ENCODE measurements around the gene CLDN34. TPM values are rescaled to one million over a fixed set of nuclear protein-coding genes. Genes with fewer than 3 reads are reported as not detected.

The CLDN34 gene, protein sequence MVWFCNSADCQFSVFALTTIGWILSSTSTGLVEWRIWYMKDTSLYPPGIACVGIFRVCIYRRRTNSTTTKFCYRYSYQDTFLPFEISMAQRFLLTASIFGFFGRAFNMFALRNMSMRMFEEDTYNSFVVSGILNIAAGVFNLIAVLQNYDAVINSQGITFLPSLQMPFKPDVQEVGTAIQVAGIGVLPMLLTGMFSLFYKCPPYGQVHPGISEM
- polyA plus RNA-seq (2013, experiment 1 of 2; ENCODE audit: insufficient read length) = not detected
- not detected for polyA plus RNA-seq (2013, experiment 2 of 2; ENCODE audit: insufficient read length)

DNA sequence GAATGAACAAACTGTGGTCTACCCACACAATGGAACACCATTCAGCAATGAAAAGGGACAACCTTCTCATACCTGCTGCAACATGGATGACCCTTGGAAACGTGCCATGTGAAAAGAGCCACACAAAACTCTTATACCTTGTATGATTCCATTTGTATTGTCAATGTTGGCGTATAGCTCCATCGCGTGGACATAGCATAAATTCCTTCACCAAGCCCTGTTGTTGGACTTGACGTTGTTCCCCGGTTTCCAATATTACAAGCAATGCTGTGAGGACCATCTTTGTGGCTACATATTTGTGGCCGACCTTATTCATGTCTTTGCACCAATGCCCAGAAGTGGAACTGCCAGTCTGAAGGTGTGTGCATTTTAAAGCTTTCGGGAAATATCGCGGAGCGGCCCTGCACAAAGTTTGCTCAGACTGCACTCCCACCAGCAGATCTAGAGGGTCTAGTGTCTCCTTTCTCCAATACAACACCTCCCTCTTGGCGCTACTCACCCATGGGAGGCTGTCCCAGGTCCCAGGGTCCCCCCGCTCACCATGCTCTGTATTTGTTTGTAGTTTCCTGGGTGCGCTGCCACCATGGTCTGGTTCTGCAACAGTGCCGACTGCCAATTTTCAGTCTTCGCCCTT lies at the start of gene CLDN34:
Gene CLDN34, plus strand, starts transcription at position 584 of the 634 bp plus-strand sequence. Its CDS starts 0 bp downstream, at position 584.
- no peak for DNase-seq

DNA sequence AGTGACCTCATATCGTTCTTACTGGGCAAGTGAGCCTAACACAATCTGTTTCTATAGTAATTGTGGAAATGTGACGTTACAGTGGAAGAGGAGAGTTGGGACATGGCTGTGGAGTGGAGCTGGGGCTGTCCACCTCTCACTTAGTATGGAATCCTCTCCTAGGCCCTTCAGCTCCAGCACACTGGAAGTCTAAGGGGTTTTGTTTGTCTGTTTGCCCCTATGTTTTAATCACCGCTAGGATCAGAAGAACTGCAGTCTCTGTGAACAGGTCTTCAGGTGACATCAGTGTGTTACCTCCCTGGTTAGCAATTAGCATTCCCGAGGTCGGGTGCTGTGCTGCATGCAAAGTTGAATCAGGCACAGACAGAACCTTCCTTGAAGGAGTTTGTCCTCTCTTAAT lies 49.3 kb upstream of the CLDN34 start:
- no peak for DNase-seq

DNA sequence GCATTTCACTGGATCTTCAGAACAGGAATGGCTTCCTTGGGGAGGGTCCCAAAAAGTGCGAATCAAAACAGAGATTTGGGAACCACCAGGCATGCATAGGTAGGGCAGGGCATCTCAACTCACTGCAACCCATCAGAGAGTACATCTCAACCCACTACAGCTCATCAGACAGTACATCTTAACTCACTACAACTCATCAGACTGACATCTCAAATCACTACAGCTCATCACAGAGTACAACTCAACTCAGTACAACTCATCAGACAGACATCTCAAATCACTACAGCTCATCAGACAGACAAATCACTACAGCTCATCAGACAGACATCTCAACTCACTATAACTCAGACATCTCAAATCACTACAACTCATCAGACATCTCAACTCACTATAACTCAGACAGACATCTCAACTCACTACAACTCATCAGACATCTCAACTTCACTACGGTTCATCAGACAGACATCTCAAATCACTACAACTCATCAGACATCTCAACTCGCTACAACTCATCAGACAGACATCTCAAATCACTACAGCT lies 47.5 kb upstream of the CLDN34 start:
- DNase-seq = no peak

DNA sequence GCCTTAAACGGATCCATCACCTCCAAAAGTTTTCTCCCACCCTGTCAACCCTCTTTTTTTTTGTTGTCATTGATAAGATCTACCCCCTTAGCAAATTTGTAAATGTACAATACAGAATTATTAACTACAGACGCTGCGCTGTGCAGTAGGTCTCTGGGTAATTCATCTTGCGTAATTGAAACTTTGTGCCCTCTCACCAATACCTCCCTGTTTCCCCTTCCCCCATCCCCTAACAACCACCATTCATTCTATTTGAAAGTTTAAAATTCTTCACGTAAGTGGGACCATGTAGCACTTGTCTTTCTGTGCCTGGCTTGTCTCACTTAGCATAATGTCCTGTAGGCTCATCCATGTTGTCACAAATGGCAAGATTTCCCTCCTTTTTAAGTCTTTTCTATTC lies 45.8 kb upstream of the CLDN34 start:
- no peak for DNase-seq

DNA sequence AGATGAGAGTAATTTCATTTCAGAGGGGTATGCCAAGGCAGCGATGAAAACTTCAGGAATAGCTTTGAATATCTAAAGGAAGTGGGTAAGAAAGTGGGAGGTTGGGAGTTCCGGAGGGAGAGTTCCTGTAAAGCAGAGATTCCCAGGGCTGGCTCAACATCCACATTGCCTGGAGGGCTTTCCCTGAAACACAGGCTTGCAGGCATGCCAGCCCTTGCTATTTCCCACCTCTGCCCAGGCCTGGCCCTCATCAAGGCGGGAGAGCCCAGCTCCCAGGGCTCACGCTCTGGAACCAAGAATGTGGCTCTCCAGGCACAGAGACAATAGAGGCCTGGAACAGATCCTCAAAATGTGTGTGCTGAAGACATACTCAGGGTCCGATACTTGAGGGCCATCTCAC lies 43.8 kb upstream of the CLDN34 start:
- no peak for DNase-seq

DNA sequence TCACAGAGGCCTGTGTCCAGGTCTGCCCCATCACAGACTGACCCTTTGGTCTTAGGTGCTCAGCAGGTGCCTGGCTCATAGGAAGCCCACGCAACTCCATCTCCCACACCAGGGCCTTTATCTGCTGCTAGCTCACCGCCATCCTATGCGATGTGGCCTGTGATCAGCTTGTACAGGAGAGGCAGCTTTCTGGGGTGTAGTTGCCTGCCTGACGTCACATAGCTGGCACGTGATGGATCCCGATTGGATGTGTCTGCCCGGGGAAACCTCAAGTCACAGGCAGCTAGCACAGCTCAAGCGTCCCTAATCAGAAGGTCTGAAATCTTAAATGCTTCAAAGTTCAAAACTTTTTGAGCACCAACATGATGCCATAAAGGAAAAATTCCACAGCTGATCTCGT lies 41.2 kb upstream of the CLDN34 start:
- DNase-seq = no peak

DNA sequence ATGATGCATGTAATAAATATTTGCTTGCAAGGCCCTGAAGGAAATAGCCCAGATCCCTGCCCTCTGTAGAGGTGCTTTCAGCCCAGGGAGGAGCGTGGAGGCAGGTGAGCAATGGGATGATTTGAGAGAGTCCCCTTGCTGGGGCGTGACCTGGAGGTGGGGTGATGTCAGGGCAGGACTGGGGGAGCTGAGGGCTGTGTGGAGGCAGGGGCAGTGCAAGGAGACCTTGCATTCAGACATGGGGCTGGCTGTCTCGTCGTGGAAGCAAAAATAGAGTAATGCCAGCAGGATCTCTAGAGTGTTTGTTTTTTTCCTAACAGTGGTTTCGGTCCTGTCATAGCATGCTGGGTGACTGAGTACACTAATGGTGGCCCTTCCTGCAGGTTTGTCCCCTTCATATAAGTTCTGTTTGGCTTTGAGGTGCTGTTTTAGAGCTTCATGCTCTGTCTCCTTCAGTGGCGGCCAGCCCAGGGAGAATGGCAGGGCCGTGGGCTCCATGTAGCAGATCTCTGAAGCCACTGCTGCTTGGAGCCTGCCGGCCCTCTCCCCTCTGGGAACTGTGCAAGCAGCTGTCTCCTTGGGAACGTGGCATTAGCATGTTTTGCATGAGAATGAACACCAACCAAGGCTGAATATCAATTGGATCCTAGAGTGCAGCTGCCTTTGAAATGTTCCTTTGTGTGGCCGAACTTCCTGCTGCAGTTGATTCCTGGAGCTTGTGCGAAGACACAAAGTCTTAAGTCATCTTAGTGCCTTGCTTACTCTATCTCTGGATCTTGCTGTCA lies 39.3 kb upstream of the CLDN34 start:
- DNase-seq = no peak

DNA sequence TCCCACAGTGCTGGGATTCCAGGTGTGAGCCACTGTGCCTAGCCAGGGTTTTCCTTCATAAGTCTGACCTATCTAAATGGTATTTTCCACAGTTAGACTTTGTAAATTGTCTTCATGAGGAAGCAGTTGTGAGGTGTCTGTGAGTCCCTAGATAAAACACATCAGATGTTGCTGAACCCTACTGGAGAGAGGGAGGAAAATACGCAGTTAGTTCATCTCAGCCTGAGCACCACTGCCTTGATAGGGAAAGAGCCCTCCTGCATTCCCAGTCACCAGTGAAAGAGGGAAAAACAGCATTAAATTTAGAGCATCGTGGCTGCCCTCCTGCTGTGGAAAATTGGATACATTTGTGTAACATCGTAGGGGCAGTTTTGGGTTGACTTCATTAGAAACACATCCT lies 31.7 kb upstream of the CLDN34 start:
- no peak for DNase-seq

DNA sequence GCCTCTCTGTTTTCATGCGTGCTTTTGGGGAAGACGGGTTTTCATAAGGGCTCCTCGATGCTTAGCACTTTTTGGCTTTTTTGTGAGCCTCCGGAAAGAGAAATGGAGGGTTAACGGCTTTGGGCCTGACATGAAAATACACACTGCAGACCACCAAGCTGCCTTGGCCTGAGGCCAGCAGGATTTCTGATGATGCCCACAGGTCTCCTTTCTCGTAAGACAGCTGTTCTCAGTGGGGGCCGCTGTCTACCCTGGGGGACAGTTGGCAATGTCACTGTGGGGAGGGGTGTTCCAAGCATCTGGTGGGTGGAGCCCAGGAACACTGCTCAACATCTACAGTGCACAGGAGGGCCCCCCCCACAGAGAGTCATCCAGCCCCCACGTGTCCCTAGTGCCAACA lies 29.4 kb upstream of the CLDN34 start:
- DNase-seq = no peak

DNA sequence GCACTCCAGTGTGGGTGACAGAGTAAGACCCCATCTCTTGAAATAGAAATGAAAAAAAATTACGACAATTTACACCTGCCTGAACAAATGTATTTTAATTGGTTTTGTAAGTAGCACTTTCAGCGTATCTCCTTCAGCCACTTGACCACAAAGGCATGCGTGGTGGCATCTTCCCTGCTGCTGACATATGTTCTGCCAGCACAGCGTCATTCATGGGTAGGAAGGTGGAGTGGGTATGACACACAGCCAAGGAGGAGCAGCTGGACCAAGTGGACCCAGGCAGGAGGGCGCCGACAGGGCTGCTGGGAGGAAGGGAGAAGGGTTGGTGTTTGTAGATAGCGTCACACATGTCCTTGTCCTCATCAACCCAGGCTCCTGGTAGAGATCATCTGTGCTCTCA lies 28.6 kb upstream of the CLDN34 start:
- DNase-seq = no peak

DNA sequence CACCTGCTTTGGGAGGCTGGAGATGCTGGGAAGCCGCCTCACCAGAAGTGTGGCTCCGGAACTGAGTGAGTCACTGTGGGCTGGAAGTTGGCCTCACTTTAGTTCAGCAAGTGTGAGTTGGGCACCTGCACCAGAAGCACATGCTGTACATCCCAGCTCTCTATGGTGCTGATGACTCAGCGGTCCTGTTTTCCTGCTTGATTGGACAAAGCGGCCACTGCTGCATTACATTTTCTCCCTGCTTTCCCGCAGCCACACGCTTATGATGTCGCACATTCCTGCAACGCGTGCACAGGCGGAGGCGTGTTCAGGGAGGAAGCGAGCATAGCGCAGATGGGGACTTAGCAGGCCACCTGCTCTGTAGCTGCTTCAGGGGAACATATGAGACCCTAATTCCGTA lies 26.7 kb upstream of the CLDN34 start:
- peak; percentile 60 for DNase-seq

DNA sequence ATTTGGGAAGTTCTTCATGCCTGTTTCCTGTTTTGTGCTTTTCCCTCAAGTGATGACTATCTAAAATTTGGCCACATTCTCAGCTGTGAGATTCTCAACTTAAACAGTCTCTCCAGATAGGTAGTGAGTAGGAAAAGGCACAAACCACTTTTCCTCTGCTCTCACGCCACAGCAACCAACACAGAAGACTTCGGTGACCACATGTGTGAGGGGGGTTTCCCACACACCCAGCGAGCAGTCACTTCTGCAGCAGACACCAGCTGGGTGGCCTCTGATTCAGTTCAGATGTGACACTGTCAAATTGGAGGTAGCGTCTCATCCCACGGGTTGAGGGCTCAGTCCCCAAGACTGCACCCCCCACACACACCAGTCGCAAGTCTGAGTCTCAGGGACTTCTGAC lies 25.1 kb upstream of the CLDN34 start:
- peak; percentile 9 for DNase-seq

DNA sequence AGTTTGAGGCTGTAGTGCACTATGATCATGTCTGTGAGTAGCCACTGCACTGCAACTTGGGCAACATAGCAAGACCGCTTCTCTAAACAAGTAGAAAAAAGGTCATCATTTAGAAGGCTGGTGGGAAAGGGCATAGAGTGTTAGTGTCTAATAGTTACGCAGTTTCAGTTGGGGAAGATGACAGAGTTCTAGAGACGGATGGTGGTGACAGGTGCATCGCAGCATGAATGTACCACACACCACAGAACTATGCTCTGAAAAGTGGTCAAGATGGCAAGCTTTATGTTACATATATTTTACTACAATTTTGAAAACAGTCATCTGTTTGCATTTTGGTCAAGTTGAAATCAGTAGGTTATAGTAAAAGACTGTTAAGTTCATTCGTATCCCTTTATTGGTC lies 23.7 kb upstream of the CLDN34 start:
- no peak for DNase-seq

DNA sequence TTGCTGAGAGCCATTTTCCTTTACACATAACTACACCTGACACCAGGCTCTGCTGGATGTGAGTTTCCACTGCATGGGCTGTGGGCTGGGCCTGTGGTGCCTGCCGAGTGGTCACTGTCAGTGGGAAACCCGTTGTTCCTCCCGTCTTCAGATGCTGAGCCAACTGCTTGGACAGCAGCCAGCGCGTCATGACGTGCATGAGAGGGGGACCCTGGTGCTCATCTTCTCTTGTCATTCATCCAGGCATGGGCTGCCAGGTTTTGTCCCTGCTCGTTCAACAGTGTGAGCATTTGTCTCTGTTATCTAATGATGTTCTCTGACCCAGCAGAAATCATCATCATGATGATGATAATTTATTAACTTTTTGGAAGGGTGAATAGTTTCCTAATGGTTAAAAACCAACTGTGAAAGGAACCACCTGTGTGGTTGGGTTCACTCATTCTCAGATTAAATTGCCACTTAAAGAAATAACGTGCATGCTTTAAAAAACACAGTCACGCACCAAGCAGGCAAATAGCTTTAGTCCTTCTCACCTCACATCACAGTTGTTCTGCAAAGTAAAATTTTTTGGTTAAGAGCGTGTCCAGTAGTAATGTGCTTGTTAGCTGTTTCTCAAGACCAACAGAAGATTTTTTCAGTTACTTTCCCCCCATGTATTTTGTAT lies 19.9 kb upstream of the CLDN34 start:
- no peak for DNase-seq

DNA sequence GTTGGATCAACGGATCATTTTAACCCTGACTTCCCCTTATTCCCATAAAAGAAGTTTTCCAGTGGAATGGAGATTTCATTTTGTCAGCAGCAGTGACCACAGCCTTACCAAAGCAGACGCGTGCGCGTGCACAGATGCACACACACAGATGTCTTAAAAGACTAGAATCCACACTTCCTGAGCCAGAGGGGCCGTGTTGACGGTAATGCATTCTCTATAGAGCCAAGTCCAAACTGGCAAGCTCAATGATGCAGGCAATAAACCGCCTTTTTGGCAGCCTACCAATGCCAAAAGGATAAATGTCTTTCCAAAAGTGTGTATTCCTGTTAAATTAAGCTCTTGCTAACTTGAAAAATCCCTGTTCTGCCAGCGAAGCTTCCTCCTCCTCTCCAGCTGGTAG lies 18.8 kb upstream of the CLDN34 start:
- peak; percentile 16 for DNase-seq

DNA sequence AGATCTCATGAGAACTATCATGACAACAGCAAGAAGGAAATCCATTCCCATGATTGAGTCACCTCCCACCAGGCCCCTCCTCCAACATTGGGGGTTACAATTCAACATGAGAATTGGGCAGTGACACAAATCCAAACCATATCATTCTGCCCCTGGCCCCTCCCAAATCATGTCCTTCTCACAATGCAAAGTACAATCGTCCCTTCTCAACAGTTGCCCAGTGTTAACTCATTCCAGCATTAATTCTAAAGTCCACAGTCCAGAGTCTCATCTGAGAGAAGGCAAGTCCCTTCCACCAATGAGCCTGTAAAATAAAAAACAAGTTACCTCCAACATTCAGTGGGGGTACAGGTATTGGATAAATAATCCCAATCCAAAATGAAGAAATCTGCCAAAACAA lies 14.9 kb upstream of the CLDN34 start:
- no peak for DNase-seq

DNA sequence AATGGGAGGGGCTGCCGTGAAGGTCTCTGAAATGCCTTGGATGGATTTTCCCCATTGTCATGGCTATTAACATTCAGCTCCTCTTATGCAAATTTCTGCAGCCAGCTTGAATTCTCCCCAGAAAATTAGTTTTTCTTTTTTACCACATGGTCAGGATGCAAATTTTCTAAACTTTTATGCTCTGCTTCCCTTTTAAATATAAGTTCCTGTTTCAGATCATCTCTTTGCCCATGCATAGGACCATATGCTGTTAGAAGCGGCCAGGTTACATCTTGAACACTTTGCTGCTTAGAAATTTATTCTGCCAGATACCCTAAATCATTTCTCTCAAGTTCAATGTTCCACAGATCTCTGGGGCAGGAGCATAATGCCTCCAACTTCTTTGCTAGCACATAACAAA lies 13.8 kb upstream of the CLDN34 start:
- no peak for DNase-seq

DNA sequence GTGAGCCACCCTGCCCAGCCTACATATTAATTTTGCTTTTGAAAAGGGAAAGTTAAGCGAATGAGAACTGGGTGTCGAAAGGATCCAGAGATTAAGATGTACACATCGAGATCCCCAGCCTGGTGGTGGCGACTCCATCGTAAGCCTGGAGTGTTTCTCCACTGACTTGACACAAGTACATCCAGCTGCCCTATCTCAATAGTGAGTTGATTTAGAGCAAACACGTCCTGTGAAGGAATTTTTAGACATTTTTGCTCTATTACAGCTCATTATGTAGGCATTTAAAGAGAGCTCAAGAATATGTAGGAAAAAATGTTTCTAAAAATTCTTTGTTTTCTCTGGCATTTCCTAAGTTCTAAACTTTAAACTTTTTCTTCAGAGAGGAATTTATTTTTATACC lies 11.7 kb upstream of the CLDN34 start:
- DNase-seq = peak; percentile 83

DNA sequence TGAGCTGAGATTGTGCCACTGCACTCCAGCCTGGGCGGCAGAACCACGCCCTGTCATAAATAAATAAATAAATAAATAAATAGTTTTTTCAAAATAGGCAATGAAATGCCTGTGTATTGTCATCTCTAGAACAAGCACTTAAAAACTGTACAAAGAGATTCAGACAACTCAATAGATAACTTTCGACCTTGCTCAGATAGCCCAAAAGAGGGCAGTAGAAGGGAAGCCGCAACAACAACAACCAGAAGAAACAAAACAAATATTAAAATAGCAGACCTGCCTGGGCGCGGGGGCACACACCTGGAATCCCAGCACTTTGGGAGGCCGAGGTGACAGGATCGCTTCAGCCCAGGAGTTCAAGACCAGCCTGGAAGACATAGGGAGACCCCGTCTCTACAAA lies 9.4 kb upstream of the CLDN34 start:
- no peak for DNase-seq

DNA sequence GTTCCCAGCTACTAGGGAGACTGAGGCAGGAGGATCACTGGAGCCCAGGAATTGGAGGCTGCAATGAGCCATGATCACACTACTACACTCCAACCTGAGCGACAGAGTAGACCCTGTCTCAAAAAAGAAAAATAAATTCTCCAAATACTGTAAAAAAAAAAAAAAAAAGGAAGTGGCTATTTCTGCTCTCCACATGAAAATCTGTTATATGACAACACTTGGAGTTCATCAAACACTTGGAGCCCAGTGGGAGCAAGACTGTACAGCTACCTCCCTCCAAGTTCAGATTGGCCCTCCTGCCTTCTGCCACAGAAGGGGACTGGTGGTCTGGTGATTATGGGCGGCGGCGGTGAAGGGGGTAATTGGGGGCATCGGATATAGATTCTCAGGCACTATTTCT lies 9.0 kb upstream of the CLDN34 start:
- no peak for DNase-seq

DNA sequence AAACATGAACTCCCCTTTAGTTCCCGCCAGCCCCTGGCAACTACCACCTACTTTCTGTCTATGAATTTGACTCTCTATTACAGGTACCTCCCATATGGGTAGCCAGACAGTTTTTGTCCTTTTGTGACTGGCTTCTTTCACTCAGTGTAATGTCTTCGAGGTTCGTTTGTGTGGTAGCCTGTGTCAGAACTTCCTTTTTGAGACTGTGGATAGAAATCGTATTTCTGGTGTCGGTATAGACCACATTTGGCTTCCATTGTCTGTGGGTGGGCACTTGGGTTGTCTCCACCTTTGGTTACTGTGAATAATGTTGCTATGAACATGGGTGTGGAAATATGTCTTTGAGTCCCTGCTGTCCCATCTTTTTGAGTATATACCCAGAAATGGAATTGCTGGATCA lies 5.4 kb upstream of the CLDN34 start:
- no peak for DNase-seq

DNA sequence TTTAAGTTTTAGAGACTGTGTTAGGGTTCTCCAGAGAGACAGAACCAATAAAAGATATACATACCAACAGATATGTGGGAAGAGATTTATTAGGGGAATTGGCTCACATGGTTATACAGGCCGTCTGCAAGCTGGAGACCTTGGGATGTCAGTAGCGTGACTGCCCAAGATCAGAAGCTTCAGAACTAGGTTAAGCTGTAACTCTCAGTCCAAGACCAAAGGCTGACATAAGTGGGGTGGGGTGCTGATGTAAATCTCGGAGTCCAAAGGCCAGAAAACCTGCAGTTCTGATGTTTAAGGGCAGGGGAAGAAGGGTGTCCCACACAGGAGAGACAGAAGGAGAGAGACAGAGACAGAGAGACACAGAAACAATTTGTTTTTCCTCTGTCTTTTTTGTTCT lies 10.5 kb downstream of the CLDN34 start:
- DNase-seq = no peak

DNA sequence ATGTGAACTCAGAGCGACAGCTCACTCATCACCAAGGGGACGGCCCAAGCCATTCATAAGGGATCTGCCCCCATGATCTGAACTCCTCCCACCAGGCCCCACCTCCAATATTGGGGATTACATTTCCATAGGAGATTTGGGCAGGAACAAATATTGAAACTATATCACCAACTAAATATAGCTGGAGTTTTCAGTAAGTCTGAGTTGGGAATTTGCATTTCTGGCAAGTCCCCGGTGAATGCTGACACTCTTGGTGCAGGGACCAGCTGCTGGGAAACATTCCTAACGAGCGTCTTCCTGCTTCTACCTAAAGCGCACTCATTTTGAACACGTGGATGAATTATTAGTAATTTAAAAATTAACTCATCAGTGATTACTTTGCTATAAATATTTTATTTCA lies 13.2 kb downstream of the CLDN34 start:
- DNase-seq = no peak

Measured in fibroblast of skin of scalp (primary cell).